ENCODE measurements around the gene DLGAP1.

GRCh38 chr18:4417714-4418113, 37.4 kb downstream of the DLGAP1 start:
- TF ChIP-seq CREB1 (CRISPR knock-in tag; IDR thresholded peaks at IDR 0.05) (no peak), CTCF (IDR thresholded peaks at IDR 0.05) (no peak), SOX15 (CRISPR knock-in tag; IDR thresholded peaks at IDR 0.05) (no peak), GRHL2 (CRISPR knock-in tag; IDR thresholded peaks at IDR 0.05; ENCODE audit: insufficient replicate concordance, severe bottlenecking) (no peak), SP1 (CRISPR knock-in tag; conservative IDR thresholded peaks at IDR 0.05) (no peak), USF2 (CRISPR knock-in tag; IDR thresholded peaks at IDR 0.05) (no peak), ELF4 (CRISPR knock-in tag; IDR thresholded peaks at IDR 0.05; ENCODE audit: low read depth) (no peak)

All from WTC11 (cell line).